H1 (cell line): ENCODE data around the gene AFF1.

Source experiments
- CREB1 ChIP-seq: IDR thresholded peaks from 2 replicates; pipeline ENCODE4 v1.6.1; 2012; ENCODE audit warnings: inconsistent platforms
- EP300 ChIP-seq, 2 experiments: IDR thresholded peaks; 1 replicate in 1 of 2; 2 replicates in 1 of 2; pipeline ENCODE4 v1.6.1; 2011 to 2012; ENCODE audit warnings: low read depth in 2 of 2, low read length in 2 of 2, mild to moderate bottlenecking in 2 of 2, borderline replicate concordance in 1 of 2, inconsistent platforms in 1 of 2, moderate library complexity in 1 of 2
- MAFK ChIP-seq: IDR thresholded peaks from 2 replicates; pipeline ENCODE4 v1.6.1; 2012; ENCODE audit warnings: low read depth, mild to moderate bottlenecking, improper control_type of control experiment, low read length
- POLR2A ChIP-seq, 2 experiments: IDR thresholded peaks; 1 replicate in 1 of 2; 2 replicates in 1 of 2; pipeline ENCODE4 v1.6.1; 2011; ENCODE audit warnings: low read depth in 2 of 2, low read length in 2 of 2, mild to moderate bottlenecking in 2 of 2; ENCODE audit errors: control extremely low read depth in 1 of 2
- RBBP5 ChIP-seq: IDR thresholded peaks from 2 replicates; pipeline ENCODE4 v1.7.1; 2012; ENCODE audit warnings: low read depth, mild to moderate bottlenecking, inconsistent platforms, low read length, moderate library complexity, borderline replicate concordance
- SIN3A ChIP-seq, 2 experiments: IDR thresholded peaks in 1 of 2; conservative IDR thresholded peaks in 1 of 2; 2 replicates each; pipeline ENCODE4 v1.6.1; 2011 to 2012; ENCODE audit warnings: low read length in 2 of 2, improper control_type of control experiment in 1 of 2, low read depth in 1 of 2, mild to moderate bottlenecking in 1 of 2
- TAF1 ChIP-seq: IDR thresholded peaks from 2 replicates; pipeline ENCODE4 v1.6.1; 2011; ENCODE audit warnings: mild to moderate bottlenecking, low read depth, low read length
- TEAD4 ChIP-seq: IDR thresholded peaks from 2 replicates; pipeline ENCODE4 v1.6.1; 2012; ENCODE audit warnings: low read depth, low read length, inconsistent platforms, mixed read lengths
- TF ChIP-seq, protein P1 (sequence below), 3 experiments: IDR thresholded peaks; 1 replicate in 2 of 3; 2 replicates in 1 of 3; pipeline versions ENCODE4 v1.5.1 to v1.6.1; 2011; ENCODE audit warnings: low read length in 3 of 3, mild to moderate bottlenecking in 3 of 3, inconsistent platforms in 2 of 3, low read depth in 1 of 3, moderate library complexity in 1 of 3; ENCODE audit not compliant: insufficient read depth in 1 of 3; ENCODE audit errors: control extremely low read depth in 1 of 3
- TF ChIP-seq, protein P2 (sequence below): IDR thresholded peaks from 2 replicates; pipeline ENCODE4 v1.6.1; 2012; ENCODE audit warnings: low read length, inconsistent platforms
- TF ChIP-seq, protein P3 (sequence below): IDR thresholded peaks from 2 replicates; pipeline ENCODE4 v1.6.1; 2011; ENCODE audit warnings: low read length, improper control_type of control experiment
- TF ChIP-seq, protein P4 (sequence below): IDR thresholded peaks from 2 replicates; pipeline ENCODE4 v1.6.1; 2012; ENCODE audit warnings: inconsistent platforms

DNA sequence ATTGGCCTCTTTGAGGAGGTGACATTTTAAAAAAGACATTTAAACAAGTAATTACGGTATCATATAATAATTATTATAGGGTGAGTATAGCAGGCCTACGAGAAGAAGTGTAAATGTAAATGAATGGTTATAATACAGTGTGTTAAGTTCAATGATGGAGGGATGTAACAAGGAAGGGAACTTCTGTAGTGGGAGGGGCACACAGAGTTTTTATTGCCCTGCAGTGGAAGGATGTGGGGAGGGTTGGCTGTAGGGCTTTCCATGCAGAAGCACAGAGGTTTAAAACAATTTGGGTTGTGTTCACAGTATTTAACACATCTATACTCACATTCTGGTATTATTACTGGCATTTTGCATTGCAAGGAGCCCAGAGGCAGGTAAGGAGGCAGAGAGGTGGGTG lies 41.1 kb downstream of the AFF1 start:
- TF ChIP-seq POLR2A (IDR thresholded peaks at IDR 0.05; ENCODE audit: control extremely low read depth in 1 of 2, low read depth in 2 of 2, low read length in 2 of 2) (no peak), MAFK (no peak), CREB1 (no peak), SIN3A (conservative IDR thresholded peaks at IDR 0.05 in 1 of 2, IDR thresholded peaks at IDR 0.05 in 1 of 2; ENCODE audit: low read depth in 1 of 2, low read length in 2 of 2) (no peak), RBBP5 (no peak), TEAD4 (no peak), EP300 (IDR thresholded peaks at IDR 0.05; ENCODE audit: borderline replicate concordance in 1 of 2, low read depth in 2 of 2, low read length in 2 of 2) (no peak), TAF1 (no peak)
- TF ChIP-seq, protein P1, sequence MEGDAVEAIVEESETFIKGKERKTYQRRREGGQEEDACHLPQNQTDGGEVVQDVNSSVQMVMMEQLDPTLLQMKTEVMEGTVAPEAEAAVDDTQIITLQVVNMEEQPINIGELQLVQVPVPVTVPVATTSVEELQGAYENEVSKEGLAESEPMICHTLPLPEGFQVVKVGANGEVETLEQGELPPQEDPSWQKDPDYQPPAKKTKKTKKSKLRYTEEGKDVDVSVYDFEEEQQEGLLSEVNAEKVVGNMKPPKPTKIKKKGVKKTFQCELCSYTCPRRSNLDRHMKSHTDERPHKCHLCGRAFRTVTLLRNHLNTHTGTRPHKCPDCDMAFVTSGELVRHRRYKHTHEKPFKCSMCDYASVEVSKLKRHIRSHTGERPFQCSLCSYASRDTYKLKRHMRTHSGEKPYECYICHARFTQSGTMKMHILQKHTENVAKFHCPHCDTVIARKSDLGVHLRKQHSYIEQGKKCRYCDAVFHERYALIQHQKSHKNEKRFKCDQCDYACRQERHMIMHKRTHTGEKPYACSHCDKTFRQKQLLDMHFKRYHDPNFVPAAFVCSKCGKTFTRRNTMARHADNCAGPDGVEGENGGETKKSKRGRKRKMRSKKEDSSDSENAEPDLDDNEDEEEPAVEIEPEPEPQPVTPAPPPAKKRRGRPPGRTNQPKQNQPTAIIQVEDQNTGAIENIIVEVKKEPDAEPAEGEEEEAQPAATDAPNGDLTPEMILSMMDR (IDR thresholded peaks at IDR 0.05; ENCODE audit: control extremely low read depth in 1 of 3, insufficient read depth in 1 of 3, low read depth in 1 of 3, low read length in 3 of 3) = no peak
- TF ChIP-seq, protein P2, sequence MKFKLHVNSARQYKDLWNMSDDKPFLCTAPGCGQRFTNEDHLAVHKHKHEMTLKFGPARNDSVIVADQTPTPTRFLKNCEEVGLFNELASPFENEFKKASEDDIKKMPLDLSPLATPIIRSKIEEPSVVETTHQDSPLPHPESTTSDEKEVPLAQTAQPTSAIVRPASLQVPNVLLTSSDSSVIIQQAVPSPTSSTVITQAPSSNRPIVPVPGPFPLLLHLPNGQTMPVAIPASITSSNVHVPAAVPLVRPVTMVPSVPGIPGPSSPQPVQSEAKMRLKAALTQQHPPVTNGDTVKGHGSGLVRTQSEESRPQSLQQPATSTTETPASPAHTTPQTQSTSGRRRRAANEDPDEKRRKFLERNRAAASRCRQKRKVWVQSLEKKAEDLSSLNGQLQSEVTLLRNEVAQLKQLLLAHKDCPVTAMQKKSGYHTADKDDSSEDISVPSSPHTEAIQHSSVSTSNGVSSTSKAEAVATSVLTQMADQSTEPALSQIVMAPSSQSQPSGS = no peak
- TF ChIP-seq, protein P3, sequence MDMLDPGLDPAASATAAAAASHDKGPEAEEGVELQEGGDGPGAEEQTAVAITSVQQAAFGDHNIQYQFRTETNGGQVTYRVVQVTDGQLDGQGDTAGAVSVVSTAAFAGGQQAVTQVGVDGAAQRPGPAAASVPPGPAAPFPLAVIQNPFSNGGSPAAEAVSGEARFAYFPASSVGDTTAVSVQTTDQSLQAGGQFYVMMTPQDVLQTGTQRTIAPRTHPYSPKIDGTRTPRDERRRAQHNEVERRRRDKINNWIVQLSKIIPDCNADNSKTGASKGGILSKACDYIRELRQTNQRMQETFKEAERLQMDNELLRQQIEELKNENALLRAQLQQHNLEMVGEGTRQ = no peak
- TF ChIP-seq, protein P4, sequence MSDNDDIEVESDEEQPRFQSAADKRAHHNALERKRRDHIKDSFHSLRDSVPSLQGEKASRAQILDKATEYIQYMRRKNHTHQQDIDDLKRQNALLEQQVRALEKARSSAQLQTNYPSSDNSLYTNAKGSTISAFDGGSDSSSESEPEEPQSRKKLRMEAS = no peak
